Measurements from ENCODE around the gene CMTM6.

GRCh38 chr3:32431481-32431880 is 71.2 kb downstream of the CMTM6 start:
- TF ChIP-seq CTCF (IDR thresholded peaks at IDR 0.05; ENCODE audit: low read length) (no peak), EZH2 (optimal IDR thresholded peaks at IDR 0.05; ENCODE audit: low read depth, low read length) (no peak)
